Upper lobe of left lung (tissue), 6 donors: ENCODE data around the gene XXYLT1. TPM values are rescaled to one million over a fixed set of nuclear protein-coding genes. Genes with fewer than 3 reads are reported as not detected.
"Not testable (repeated sequence)": the region's sequence is repeated elsewhere in the genome, so short reads cannot be mapped to it uniquely, and the experiment has no call there.

Experiments used
- ATAC-seq, 2 donors: fragments of 200-7000 bp; cut with Tn5 transposase; one replicate each; pipeline ENCODE4 v1.9.1; 2022; ENCODE audit warnings: mild to moderate bottlenecking in 2 of 2, moderate library complexity in 2 of 2; ENCODE audit not compliant: low FRiP score in 2 of 2
- DNase-seq, 2 donors: peaks; one replicate each; pipeline ENCODE4 v3.0.0-alpha.2; 2019 to 2020
- H3K27ac ChIP-seq, 4 donors: fragments of 200-600 bp; sonication (generic); one replicate each; pipeline ENCODE4 v1.5.1; 2016 to 2019
- H3K27me3 ChIP-seq, 4 donors: fragments of 200-600 bp; sonication (generic); one replicate each; pipeline ENCODE4 v1.5.1; 2017 to 2019
- H3K36me3 ChIP-seq, 4 donors: fragments of 200-600 bp; sonication (generic); one replicate each; pipeline ENCODE4 v1.5.1; 2016 to 2019
- H3K4me1 ChIP-seq, 4 donors: fragments of 200-600 bp; sonication (generic); one replicate each; pipeline ENCODE4 v1.5.1; 2018 to 2019
- H3K4me3 ChIP-seq, 4 donors: fragments of 200-600 bp; sonication (generic); one replicate each; pipeline ENCODE4 v1.5.1; 2017 to 2019; ENCODE audit warnings: mild to moderate bottlenecking in 2 of 4, moderate library complexity in 1 of 4
- H3K9me3 ChIP-seq, 4 donors: fragments of 200-600 bp; sonication (generic); one replicate each; pipeline ENCODE4 v1.5.1; 2018 to 2019
- CTCF ChIP-seq, 6 experiments: fragments of 450-650 bp in 4 of 6; fragments of 200-600 bp in 2 of 6; sonication (generic) in 2 of 6; IDR thresholded peaks; one replicate each; pipeline ENCODE4 v1.5.1; 2016 to 2019; ENCODE audit warnings: antibody characterized with exemption in 6 of 6
- EP300 ChIP-seq, 4 donors: sonication (generic); formaldehyde crosslinking; IDR thresholded peaks; one replicate each; pipeline ENCODE4 v1.5.1; 2017; ENCODE audit warnings: antibody characterized with exemption in 4 of 4, control low read depth in 2 of 4
- POLR2A ChIP-seq, 4 donors: fragments of 450-650 bp; IDR thresholded peaks; one replicate each; pipeline ENCODE4 v1.5.1; 2016 to 2017; ENCODE audit warnings: antibody characterized with exemption in 4 of 4, mild to moderate bottlenecking in 2 of 4
- POLR2AphosphoS5 ChIP-seq, 2 donors: sonication (generic); formaldehyde crosslinking; IDR thresholded peaks; one replicate each; pipeline ENCODE4 v1.5.1; 2017; ENCODE audit warnings: antibody characterized with exemption in 2 of 2
- WGBS, 2 donors: methylation state at CpG; one replicate each; pipeline ENCODE4 v1.1.5; 2017 to 2018; 5-methylcytosine and 5-hydroxymethylcytosine counted together
- total RNA-seq, 6 donors: library from RNA; depleted of rRNA in 4 of 6; stranded (reverse); fragments of >200 nt in 4 of 6; gene quantifications; one replicate each; pipeline versions ENCODE4 v1.1.0 to v1.2.1, GENCODE V29; 2016 to 2021
- donor health status: DM: no; HTN: no; CAD: no; lungs with moderate emphysema.
- donor health status: DM: no; HTN: yes; CAD: no; lungs with severe emphysema.

Gene XXYLT1
- total RNA-seq, 6 donors from 2014 or later, result 6.3 to 9.6 (median 8.6) TPM

- no peak overlapping the region for H3K27ac ChIP-seq
- no peaks in the 10 kb centered on the region for H3K36me3 ChIP-seq
- DNase-seq (no peak), ATAC-seq (no peak)
- H3K27me3 ChIP-seq, result no peaks in the 10 kb centered on the region
- H3K4me3 ChIP-seq, result no peak overlapping the region
- 82% methylated on average over 12 to 13 of the region's 13 CpGs for WGBS, 2 donors
- H3K4me1 ChIP-seq, result peaks cover 0 to 7% (median 0%) of the 10 kb centered on the region in 4 donors
- TF ChIP-seq EP300 (IDR thresholded peaks at IDR 0.05) (no peak), POLR2A (IDR thresholded peaks at IDR 0.05) (no peak), CTCF (IDR thresholded peaks at IDR 0.05) (no peak), POLR2AphosphoS5 (IDR thresholded peaks at IDR 0.05) (no peak)
- H3K9me3 ChIP-seq, result no peaks in the 10 kb centered on the region
These were observed 230.0 kb downstream of the XXYLT1 start for GRCh38 chr3:195040773-195041520.

- ATAC-seq, result peak in 1 of 2 donors; percentile 64
- H3K36me3 ChIP-seq, result no peaks in the 10 kb centered on the region
- H3K27me3 ChIP-seq, result no peaks in the 10 kb centered on the region
- 73% methylated on average over 5 to 11 of the region's 11 CpGs for WGBS, 2 donors
- TF ChIP-seq EP300 (IDR thresholded peaks at IDR 0.05) (no peak), POLR2A (IDR thresholded peaks at IDR 0.05) (no peak), POLR2AphosphoS5 (IDR thresholded peaks at IDR 0.05) (no peak)
- H3K4me3 ChIP-seq, result no peak overlapping the region
- no peak overlapping the region for H3K27ac ChIP-seq
- no peaks in the 10 kb centered on the region for H3K9me3 ChIP-seq
- H3K4me1 ChIP-seq, result peaks cover 0 to 7% (median 0%) of the 10 kb centered on the region in 4 donors
- peak in 1 of 2 donors; percentile 62 for DNase-seq
These were observed 230.9 kb downstream of the XXYLT1 start for GRCh38 chr3:195040094-195040493.

- DNase-seq (no peak), ATAC-seq (peak in 1 of 2 donors; percentile 15)
- TF ChIP-seq CTCF (IDR thresholded peaks at IDR 0.05) (no peak), POLR2AphosphoS5 (IDR thresholded peaks at IDR 0.05) (no peak), EP300 (IDR thresholded peaks at IDR 0.05) (no peak), POLR2A (IDR thresholded peaks at IDR 0.05) (no peak)
These were observed 231.6 kb downstream of the XXYLT1 start for GRCh38 chr3:195039180-195039843.

GRCh38 chr3:195038161-195038560 is 232.8 kb downstream of the XXYLT1 start:
- Histone ChIP-seq H3K4me3 (no peak overlapping the region), H3K27me3 (no peaks in the 10 kb centered on the region), H3K9me3 (no peaks in the 10 kb centered on the region), H3K4me1 (peaks cover 0 to 7% (median 4%) of the 10 kb centered on the region in 4 donors), H3K36me3 (no peaks in the 10 kb centered on the region), H3K27ac (no peak overlapping the region)
- TF ChIP-seq EP300 (IDR thresholded peaks at IDR 0.05), result no peak
- no peak for TF ChIP-seq CTCF (IDR thresholded peaks at IDR 0.05)
- TF ChIP-seq POLR2A (IDR thresholded peaks at IDR 0.05), result no peak
- no peak for TF ChIP-seq POLR2AphosphoS5 (IDR thresholded peaks at IDR 0.05)
- no peak for DNase-seq
- WGBS, 2 donors, result 86% methylated on average over 5 of the region's 5 CpGs
- ATAC-seq, result no peak

More at GRCh38 chr3:195039180-195039843, 231.6 kb downstream of the XXYLT1 start:
- Histone ChIP-seq H3K27me3 (no peaks in the 10 kb centered on the region), H3K36me3 (no peaks in the 10 kb centered on the region), H3K4me3 (no peak overlapping the region), H3K4me1 (peaks cover 0 to 7% (median 0%) of the 10 kb centered on the region in 4 donors), H3K9me3 (no peaks in the 10 kb centered on the region), H3K27ac (no peak overlapping the region)
- WGBS, 2 donors, result 88 to 89% methylated on average over 7 of the region's 7 CpGs

GRCh38 chr3:195037586-195037985 is 233.4 kb downstream of the XXYLT1 start:
- DNase-seq, H3K4me3 ChIP-seq, H3K36me3 ChIP-seq, H3K27ac ChIP-seq, H3K9me3 ChIP-seq, ATAC-seq, H3K27me3 ChIP-seq, H3K4me1 ChIP-seq: not testable (repeated sequence)
- WGBS, 2 donors, result 94 to 96% methylated on average over 3 of the region's 3 CpGs
